ENCODE results near the gene BCL2A1. TPM values are rescaled to one million over a fixed set of nuclear protein-coding genes. Genes with fewer than 3 reads are reported as not detected.
"Not testable (repeated sequence)": the region's sequence is repeated elsewhere in the genome, so short reads cannot be mapped to it uniquely, and the experiment has no call there.

Gene BCL2A1
- 9.7 TPM for total RNA-seq

- peak; percentile 50 to 84 (median 73) for DNase-seq (ENCODE audit: low read depth in 2 of 3, low spot score in 2 of 3)
Observed at GRCh38 chr15:79970624-79971434, at the start of gene BCL2A1. TSS of gene BCL2A1 (minus strand) at chr15:79971196. CDS start at chr15:79971119, 77 bp downstream.

- DNase-seq (ENCODE audit: low read depth in 2 of 3, low spot score in 2 of 3) = no peak
Observed at GRCh38 chr15:80020731-80021130, 49.7 kb upstream of the BCL2A1 start.

- not testable (repeated sequence) for DNase-seq (ENCODE audit: low read depth in 2 of 3, low spot score in 2 of 3)
Observed at GRCh38 chr15:80020149-80020548, 49.2 kb upstream of the BCL2A1 start.

DNA sequence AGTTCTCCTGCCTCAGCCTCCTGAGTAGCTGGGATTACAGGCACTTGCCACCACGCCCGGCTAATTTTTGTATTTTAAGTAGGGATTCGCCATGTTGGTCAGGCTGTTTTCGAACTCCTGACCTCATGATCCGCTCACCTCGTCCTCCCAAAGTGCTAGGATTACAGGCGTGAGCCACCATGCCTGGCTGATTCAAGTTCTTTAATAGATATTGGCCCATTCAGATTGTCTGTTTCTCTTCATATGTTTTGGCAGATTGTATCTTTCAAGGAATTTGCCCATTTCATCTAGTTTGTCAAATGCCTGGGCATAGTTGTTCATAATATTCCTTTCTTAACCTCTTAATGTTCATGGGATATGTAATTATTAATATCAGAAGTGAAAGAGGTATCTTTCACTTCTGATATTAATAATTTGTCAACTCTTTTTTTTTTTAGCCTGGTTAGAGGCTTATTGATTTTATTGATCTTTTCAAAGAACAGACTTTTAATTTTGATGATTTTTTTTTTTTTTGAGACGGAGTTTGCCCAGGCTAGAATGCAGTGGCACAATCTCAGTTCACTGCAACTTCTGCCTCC is 48.3 kb upstream of the BCL2A1 start:
- DNase-seq (ENCODE audit: low read depth in 2 of 3, low spot score in 2 of 3) = no peak

- DNase-seq (ENCODE audit: low read depth in 2 of 3, low spot score in 2 of 3) = not testable (repeated sequence)
Observed at GRCh38 chr15:80017139-80017538, 46.1 kb upstream of the BCL2A1 start.

- DNase-seq (ENCODE audit: low read depth in 2 of 3, low spot score in 2 of 3) = not testable (repeated sequence)
Observed at GRCh38 chr15:80016506-80016905, 45.5 kb upstream of the BCL2A1 start.

GRCh38 chr15:80015156-80015555 is 44.2 kb upstream of the BCL2A1 start:
- DNase-seq (ENCODE audit: low read depth in 2 of 3, low spot score in 2 of 3) = no peak

DNA sequence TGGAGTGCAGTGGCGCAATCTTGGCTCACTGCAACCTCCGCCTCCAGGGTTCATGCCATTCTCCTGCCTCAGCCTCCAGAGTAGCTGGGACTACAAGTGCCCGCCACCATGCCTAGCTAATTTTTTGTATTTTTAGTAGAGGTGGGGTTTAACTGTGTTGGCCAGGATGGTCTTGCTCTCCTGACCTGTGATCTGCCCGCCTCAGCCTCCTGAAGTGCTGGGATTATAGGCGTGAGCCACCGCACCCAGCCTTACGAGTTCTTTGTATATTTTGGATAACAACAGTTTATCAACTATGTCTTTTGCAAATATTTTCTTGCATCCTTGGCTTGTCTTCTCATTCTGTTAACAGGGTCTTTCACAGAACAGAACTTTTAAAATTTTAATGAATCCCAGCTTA is 43.2 kb upstream of the BCL2A1 start:
- DNase-seq (ENCODE audit: low read depth in 2 of 3, low spot score in 2 of 3) = not testable (repeated sequence)

DNA sequence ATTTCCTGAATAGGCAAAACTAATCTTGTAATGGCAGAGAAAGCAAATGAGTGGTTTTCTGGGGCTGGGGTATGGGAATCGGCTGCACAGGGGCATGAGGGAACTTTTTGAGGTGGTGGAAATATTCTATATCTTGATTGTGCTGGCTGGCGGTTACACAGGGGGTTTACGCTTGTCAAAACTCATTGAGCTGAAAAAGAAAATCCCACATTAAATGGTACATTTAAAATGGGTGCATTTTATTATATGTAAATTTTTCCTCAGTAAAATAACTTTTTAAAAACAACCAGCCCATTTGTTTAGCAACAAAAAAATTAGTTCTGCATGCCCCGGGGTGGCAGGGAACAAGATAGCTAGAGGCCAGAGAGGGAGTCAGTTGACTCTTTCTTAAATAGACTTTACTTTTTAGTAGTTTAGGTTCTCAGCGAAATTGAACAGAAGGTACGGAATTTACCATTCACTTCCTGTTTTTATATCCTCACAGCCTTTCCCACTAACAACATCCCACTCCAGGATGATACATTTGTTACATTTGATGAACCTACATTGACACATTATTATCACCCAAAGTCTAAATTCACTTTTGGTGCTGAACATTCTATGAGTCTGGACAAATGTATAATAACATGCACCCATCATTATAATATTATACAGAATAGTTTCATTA is 41.2 kb upstream of the BCL2A1 start:
- DNase-seq (ENCODE audit: low read depth in 2 of 3, low spot score in 2 of 3) = no peak

- DNase-seq (ENCODE audit: low read depth in 2 of 3, low spot score in 2 of 3) = no peak
Observed at GRCh38 chr15:80011596-80011995, 40.6 kb upstream of the BCL2A1 start.

- not testable (repeated sequence) for DNase-seq (ENCODE audit: low read depth in 2 of 3, low spot score in 2 of 3)
Observed at GRCh38 chr15:80011041-80011523, 40.1 kb upstream of the BCL2A1 start.

DNA sequence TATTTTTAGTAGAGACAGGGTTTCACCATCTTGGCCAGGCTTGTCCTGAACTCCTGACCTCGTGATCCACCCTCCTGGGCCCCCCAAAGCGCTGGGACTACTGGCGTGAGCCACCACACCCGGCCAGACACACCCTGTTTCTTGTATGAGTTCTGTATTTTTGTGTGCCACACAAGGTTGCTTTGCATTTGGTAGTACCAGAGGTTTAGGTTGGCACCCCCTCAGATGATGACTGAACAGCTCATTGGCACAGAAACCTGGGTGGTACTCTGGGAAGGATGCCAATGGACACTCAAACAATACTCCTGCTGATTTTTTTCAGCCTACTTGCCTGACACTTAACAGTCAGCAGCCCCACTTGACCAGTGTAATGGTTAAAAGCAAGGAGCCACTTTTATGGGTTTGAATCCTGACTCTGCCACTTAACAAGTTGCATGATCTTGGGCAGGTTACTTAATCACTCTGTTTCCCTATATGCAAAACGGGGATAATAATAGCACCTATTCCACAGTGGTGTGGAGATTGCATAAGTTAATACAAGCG is 39.2 kb upstream of the BCL2A1 start:
- DNase-seq (ENCODE audit: low read depth in 2 of 3, low spot score in 2 of 3) = no peak

DNA sequence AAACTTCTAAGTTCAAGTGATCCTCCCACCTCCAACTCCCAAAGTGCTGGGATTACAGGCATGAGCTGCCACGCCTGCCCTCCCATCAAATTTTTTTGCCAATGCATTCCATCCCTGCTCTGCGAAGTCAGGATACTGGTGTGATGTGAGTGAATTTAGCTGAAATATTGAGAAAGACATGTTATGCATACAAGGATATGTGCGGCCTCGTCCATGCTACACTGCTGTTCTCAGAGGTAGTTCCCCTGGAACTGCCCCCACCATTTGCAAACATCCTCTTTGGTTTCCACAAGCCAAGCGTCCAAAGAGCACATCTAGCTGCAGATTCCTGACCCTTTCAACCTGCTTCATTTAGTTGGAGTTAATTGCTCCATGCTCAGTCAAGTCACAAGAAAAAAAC is 36.5 kb upstream of the BCL2A1 start:
- DNase-seq (ENCODE audit: low read depth in 2 of 3, low spot score in 2 of 3) = no peak

DNA sequence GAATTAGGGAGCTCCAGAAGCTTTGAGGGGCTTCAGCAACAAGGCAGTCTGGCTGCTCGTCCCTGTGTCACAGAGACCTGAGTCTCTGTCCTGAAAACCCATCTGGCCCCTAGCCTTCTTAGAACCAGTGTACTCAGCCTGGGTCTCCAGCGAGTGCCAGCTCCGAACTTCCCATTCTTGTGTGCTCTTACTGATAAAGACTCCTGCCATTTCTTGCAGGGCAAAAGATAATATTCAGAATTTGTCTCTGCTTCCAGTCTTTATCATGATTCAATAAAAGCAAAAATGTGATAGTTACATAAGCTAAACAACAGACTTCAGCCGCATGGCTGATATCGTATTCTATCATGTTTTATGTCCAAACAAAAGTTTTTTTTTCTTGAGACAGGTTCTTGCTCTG is 36.0 kb upstream of the BCL2A1 start:
- DNase-seq (ENCODE audit: low read depth in 2 of 3, low spot score in 2 of 3) = no peak

DNA sequence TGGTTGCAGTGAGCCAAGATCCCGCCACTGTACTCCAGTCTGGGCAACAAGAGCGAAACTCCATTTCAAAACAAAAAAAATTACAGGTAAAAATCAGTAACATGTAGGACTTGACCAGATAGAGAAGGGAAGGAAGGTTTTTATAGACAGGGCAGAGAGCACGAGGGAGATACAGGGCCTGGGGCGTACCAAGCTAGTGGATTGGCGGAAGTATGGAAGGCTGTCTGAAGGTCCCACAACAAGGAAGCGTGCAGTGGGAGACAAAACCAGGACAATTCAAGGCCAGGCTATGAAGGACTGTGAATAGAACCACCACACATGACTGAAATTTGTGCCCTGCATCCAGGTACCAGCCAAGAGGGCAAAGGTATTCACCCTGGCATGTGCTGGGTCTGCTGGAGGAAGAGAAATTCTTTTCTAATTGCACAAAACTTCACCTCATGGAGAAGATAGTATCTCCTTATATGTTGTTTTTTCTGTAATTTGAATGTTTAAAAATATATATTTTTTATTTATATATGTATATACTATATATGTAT is 33.0 kb upstream of the BCL2A1 start:
- no peak for DNase-seq (ENCODE audit: low read depth in 2 of 3, low spot score in 2 of 3)

- DNase-seq (ENCODE audit: low read depth in 2 of 3, low spot score in 2 of 3) = no peak
Observed at GRCh38 chr15:80003171-80003570, 32.2 kb upstream of the BCL2A1 start.

GRCh38 chr15:80002267-80002666 is 31.3 kb upstream of the BCL2A1 start:
- DNase-seq (ENCODE audit: low read depth in 2 of 3, low spot score in 2 of 3) = no peak

GRCh38 chr15:79994615-79995014 is 23.6 kb upstream of the BCL2A1 start:
- DNase-seq (ENCODE audit: low read depth in 2 of 3, low spot score in 2 of 3) = no peak

GRCh38 chr15:79991826-79992225 is 20.8 kb upstream of the BCL2A1 start:
- DNase-seq (ENCODE audit: low read depth in 2 of 3, low spot score in 2 of 3) = no peak

DNA sequence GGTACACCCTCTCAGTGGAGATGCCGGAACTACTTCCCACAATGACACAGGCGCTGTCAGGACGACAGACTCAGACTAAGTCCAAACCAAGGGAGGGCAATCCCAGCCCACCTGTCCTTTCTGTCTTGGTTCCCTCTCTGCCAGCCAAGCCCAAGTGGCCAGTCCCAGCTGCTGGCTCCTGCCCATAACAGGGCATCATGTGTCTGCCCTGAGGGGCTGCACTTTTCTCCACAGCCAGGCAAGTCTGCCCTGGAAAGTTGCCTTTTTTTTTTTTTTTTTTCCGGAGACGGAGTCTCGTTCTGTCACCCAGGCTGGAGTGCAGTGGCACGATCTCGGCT is 20.0 kb upstream of the BCL2A1 start:
- DNase-seq (ENCODE audit: low read depth in 2 of 3, low spot score in 2 of 3) = no peak
